NT2/D1 (cell line): ENCODE data around the gene ZNF101.

Experiments
- YY1 ChIP-seq: IDR thresholded peaks from 2 replicates; pipeline ENCODE4 v1.6.1; 2011; ENCODE audit not compliant: insufficient read length, insufficient read depth
- ZNF274 ChIP-seq: IDR thresholded peaks from 2 replicates; pipeline ENCODE4 v1.6.1; 2011; ENCODE audit warnings: mild to moderate bottlenecking, low read depth, low read length

DNA sequence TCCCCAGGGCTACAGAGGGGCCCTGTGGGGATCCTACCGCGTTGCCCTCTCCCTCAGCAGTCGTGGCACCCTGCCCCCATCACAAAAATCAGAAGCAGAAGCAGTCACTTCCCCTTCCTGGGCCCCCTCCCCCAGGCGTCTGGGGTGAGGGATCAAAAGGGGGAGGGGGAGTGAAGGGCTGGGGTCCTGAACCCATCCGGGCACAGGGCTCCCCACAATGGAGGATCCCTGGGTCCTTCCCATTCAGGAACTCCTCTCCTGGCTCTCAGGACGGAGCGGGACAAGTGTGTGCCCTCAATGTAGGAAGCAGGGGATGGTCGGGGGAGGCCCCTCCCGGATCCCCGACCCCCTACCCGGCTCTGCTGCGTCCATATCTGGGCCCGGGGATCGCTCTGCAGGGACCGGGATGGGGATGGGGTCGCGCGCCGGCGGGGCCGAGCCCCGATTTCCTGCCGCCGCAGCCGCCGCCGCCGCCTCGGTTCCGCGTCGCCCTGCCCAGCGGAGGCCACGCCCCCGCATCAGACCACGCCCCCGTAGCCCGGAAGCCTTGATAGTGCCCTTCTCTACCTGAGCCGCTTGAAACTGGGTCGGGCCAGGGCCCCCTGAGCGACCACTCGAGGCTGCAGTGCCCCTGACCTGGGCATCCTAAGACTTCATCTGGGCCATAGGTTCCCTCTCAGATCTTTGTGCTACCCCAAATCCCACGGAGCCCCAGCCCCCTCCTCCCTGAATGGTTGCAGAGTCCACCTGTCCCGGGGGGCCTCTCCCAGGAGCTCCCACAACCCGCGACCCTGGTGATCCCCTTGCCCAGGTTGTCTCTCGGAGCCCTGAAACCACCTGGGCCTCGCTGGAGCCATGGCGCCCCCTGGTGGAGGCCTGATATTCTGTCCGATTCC is 25.2 kb upstream of the ZNF101 start, which contains the start of gene GMIP:
- no peak for TF ChIP-seq ZNF274
- TF ChIP-seq YY1, result no peak
